Keratinocyte (primary cell): ENCODE measurements around the gene USP10. TPM values are rescaled to one million over a fixed set of nuclear protein-coding genes. Genes with fewer than 3 reads are reported as not detected.

Source experiments
- DNase-seq: peaks from one replicate; pipeline ENCODE4 v3.0.0-alpha.2; 2011; ENCODE audit warnings: low read depth, missing footprints, low spot score
- FAIRE-seq: peaks from 2 replicates; lab custom pipeline; 2011; peaks lifted over from hg19 to GRCh38; lab: Jason Lieb, UNC
- H2AFZ ChIP-seq: 2 replicates; pipeline ENCODE4 v1.6.0; 2012; ENCODE audit warnings: low read length, control low read depth, inconsistent platforms; ENCODE audit not compliant: control insufficient read depth
- H3K27ac ChIP-seq: 2 replicates; pipeline ENCODE4 v1.5.1; 2011; ENCODE audit warnings: low read length; ENCODE audit not compliant: control insufficient read depth, insufficient read depth
- H3K27me3 ChIP-seq: 3 replicates; pipeline ENCODE4 v1.6.0; 2011; ENCODE audit warnings: low read length; ENCODE audit not compliant: control insufficient read depth, insufficient read depth; ENCODE audit errors: extremely low read depth
- H3K36me3 ChIP-seq, 2 experiments: 2 replicates in 1 of 2; 3 replicates in 1 of 2; pipeline ENCODE4 v1.5.1; 2011; ENCODE audit warnings: low read length in 2 of 2, mild to moderate bottlenecking in 1 of 2; ENCODE audit not compliant: control insufficient read depth in 2 of 2, insufficient read depth in 2 of 2; ENCODE audit errors: extremely low read depth in 1 of 2
- H3K4me1 ChIP-seq: 3 replicates; pipeline ENCODE4 v1.5.1; 2011; ENCODE audit warnings: low read length; ENCODE audit not compliant: control insufficient read depth, insufficient read depth; ENCODE audit errors: extremely low read depth
- H3K4me2 ChIP-seq: 3 replicates; pipeline ENCODE4 v1.6.0; 2011; ENCODE audit warnings: low read depth, low read length; ENCODE audit not compliant: control insufficient read depth, insufficient read depth; ENCODE audit errors: extremely low read depth
- H3K4me3 ChIP-seq, 3 experiments: fragments of 200-600 bp in 1 of 3; sonication (generic) in 1 of 3; 2 replicates in 2 of 3; 3 replicates in 1 of 3; pipeline ENCODE4 v1.5.1; 2011 to 2016; ENCODE audit warnings: low read length in 3 of 3, mild to moderate bottlenecking in 3 of 3, control low read depth in 2 of 3, inconsistent platforms in 1 of 3, low read depth in 1 of 3, mixed read lengths in 1 of 3, mixed run types in 1 of 3, moderate library complexity in 1 of 3; ENCODE audit not compliant: control insufficient read depth in 2 of 3, insufficient read depth in 2 of 3; ENCODE audit errors: extremely low read depth in 1 of 3
- H3K79me2 ChIP-seq: 2 replicates; pipeline ENCODE4 v1.6.0; 2012; ENCODE audit warnings: low read length; ENCODE audit not compliant: control insufficient read depth, insufficient read depth
- H3K9ac ChIP-seq: 3 replicates; pipeline ENCODE4 v1.6.0; 2011; ENCODE audit warnings: low read length; ENCODE audit not compliant: control insufficient read depth, insufficient read depth; ENCODE audit errors: extremely low read depth
- H3K9me1 ChIP-seq: 3 replicates; pipeline ENCODE4 v1.6.0; 2011; ENCODE audit warnings: low read length; ENCODE audit not compliant: control insufficient read depth, insufficient read depth; ENCODE audit errors: extremely low read depth
- H3K9me3 ChIP-seq: 2 replicates; pipeline ENCODE4 v1.5.1; 2012; ENCODE audit warnings: low read depth, low read length; ENCODE audit not compliant: control insufficient read depth
- H4K20me1 ChIP-seq: 3 replicates; pipeline ENCODE4 v1.6.0; 2011; ENCODE audit warnings: low read length; ENCODE audit not compliant: control insufficient read depth, insufficient read depth; ENCODE audit errors: extremely low read depth
- EZH2 ChIP-seq: IDR thresholded peaks from one replicate; pipeline ENCODE4 v1.6.1; 2012; ENCODE audit warnings: inconsistent platforms, mild to moderate bottlenecking, low read length, moderate library complexity
- dilution Hi-C: fragments of 300-500 bp; cut with MboI; formaldehyde crosslinking; loops from one replicate; pipeline ENCODE4 v1.7.0; 2020; ENCODE audit warnings: low sequenced_read_pairs; ENCODE audit not compliant: extremely low pct_ligation_motif_present
- polyA plus RNA-seq, 5 experiments: library from polyadenylated mRNA; depleted of rRNA in 3 of 5; stranded (reverse) in 3 of 5; stranded (forward) in 1 of 5; unstranded in 1 of 5; fragments of >200 nt; gene quantifications; 1 replicate in 1 of 5; 2 replicates in 3 of 5; 3 replicates in 1 of 5; pipeline versions ENCODE4 v1.2.1 to v1.2.3, GENCODE V29; 2011 to 2012; ENCODE audit warnings: missing spikeins in 2 of 5, low read depth in 1 of 5, low replicate concordance in 1 of 5
- TF ChIP-seq, protein P1 (sequence below), 3 experiments: IDR thresholded peaks in 1 of 3; conservative IDR thresholded peaks in 1 of 3; optimal IDR thresholded peaks in 1 of 3; 2 replicates in 2 of 3; 3 replicates in 1 of 3; pipeline versions ENCODE3 to v1.5.1; 2011; ENCODE audit warnings: low read length in 3 of 3, mild to moderate bottlenecking in 3 of 3, moderate library complexity in 2 of 3, control low read depth in 1 of 3, inconsistent platforms in 1 of 3; ENCODE audit not compliant: insufficient read depth in 2 of 3; ENCODE audit errors: extremely low read depth in 1 of 3

The USP10 gene
- polyA plus RNA-seq, 1 donor (not counting 4 experiments of a cell fraction or from before 2014, with no cell fraction given), result 92.0 TPM

DNA sequence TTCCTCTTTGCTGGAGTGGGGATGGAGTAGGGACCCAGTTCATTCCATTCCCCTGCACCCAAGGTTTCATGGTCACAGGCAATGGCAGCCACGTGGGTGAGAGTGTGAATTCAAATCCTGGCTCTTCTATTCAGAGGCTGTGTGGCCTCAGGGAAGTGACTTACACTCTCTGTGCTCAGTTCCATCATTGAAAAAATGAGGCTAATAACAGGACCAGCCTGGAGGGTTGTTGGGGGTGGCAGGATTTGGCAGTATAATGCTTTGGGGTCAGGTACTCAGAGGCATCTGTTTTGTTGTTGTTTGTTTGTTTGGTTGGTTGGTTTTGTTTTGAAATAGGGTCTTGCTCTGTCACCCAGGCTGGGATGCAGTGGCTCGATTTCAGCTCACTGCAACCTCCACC, 117.8 kb downstream of the USP10 start:
- Histone ChIP-seq H3K79me2 (no peaks in the 10 kb centered on the region), H3K27ac (no peak overlapping the region), H3K4me3 (no peak overlapping the region), H3K4me2 (no peak overlapping the region), H2AFZ (no peak overlapping the region), H3K36me3 (no peaks in the 10 kb centered on the region), H3K9me3 (no peaks in the 10 kb centered on the region), H3K27me3 (peaks cover 46% of the 10 kb centered on the region), H3K9ac (no peak overlapping the region), H3K9me1 (no peaks in the 10 kb centered on the region), H3K4me1 (peaks cover 15% of the 10 kb centered on the region), H4K20me1 (peaks cover 6% of the 10 kb centered on the region)
- DNase-seq (no peak), FAIRE-seq (no peak)
- dilution Hi-C loops, result no loop called here
- TF ChIP-seq, protein P1, sequence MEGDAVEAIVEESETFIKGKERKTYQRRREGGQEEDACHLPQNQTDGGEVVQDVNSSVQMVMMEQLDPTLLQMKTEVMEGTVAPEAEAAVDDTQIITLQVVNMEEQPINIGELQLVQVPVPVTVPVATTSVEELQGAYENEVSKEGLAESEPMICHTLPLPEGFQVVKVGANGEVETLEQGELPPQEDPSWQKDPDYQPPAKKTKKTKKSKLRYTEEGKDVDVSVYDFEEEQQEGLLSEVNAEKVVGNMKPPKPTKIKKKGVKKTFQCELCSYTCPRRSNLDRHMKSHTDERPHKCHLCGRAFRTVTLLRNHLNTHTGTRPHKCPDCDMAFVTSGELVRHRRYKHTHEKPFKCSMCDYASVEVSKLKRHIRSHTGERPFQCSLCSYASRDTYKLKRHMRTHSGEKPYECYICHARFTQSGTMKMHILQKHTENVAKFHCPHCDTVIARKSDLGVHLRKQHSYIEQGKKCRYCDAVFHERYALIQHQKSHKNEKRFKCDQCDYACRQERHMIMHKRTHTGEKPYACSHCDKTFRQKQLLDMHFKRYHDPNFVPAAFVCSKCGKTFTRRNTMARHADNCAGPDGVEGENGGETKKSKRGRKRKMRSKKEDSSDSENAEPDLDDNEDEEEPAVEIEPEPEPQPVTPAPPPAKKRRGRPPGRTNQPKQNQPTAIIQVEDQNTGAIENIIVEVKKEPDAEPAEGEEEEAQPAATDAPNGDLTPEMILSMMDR (optimal IDR thresholded peaks at IDR 0.05 in 1 of 3, IDR thresholded peaks at IDR 0.05 in 1 of 3, conservative IDR thresholded peaks at IDR 0.05 in 1 of 3; ENCODE audit: extremely low read depth in 1 of 3, insufficient read depth in 2 of 3, low read length in 3 of 3), result no peak
- no peak for TF ChIP-seq EZH2

DNA sequence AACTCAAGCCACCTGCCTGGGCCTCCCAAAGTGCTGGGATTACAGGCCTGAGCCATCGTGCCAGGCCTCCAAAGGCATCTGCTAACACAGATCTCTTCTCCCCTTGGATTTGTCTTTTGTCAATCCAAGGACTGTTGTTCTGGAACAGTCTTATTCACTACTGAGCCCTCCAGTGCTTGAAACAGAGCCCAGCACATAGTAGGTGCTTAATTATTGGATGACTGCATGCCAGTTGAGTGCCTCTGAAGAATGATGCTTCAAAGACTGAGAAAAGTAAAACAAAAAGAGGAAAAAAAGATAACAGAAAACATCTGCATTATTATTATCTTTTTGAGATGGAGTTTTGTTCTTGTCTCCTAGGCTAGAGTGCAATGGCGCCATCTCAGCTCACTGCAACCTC, 118.3 kb downstream of the USP10 start:
- Histone ChIP-seq H4K20me1 (peaks cover 6% of the 10 kb centered on the region), H3K9me3 (no peaks in the 10 kb centered on the region), H3K4me3 (no peak overlapping the region), H2AFZ (no peak overlapping the region), H3K27ac (no peak overlapping the region), H3K27me3 (peaks cover 42% of the 10 kb centered on the region), H3K4me1 (peaks cover 15% of the 10 kb centered on the region), H3K9me1 (no peaks in the 10 kb centered on the region), H3K4me2 (no peak overlapping the region), H3K36me3 (no peaks in the 10 kb centered on the region), H3K79me2 (no peaks in the 10 kb centered on the region), H3K9ac (no peak overlapping the region)
- dilution Hi-C loops, result no loop called here
- DNase-seq (no peak), FAIRE-seq (no peak)
- no peak for TF ChIP-seq EZH2
- TF ChIP-seq, protein P1 (optimal IDR thresholded peaks at IDR 0.05 in 1 of 3, IDR thresholded peaks at IDR 0.05 in 1 of 3, conservative IDR thresholded peaks at IDR 0.05 in 1 of 3; ENCODE audit: extremely low read depth in 1 of 3, insufficient read depth in 2 of 3, low read length in 3 of 3), result no peak
